HepG2 (cell line): ENCODE data around the gene PRSS8. TPM values are rescaled to one million over a fixed set of nuclear protein-coding genes. Genes with fewer than 3 reads are reported as not detected.

ENCODE experiments used
- ARHGAP35 ChIP-seq: sonication (generic); formaldehyde crosslinking; IDR thresholded peaks from 2 replicates; pipeline ENCODE4 v1.9.0; 2022; ENCODE audit warnings: mild to moderate bottlenecking, inconsistent platforms, moderate library complexity, missing genetic modification reagents, borderline replicate concordance
- CREBL2 ChIP-seq: sonication (generic); formaldehyde crosslinking; IDR thresholded peaks from 2 replicates; pipeline ENCODE4 v1.8.1; 2023; ENCODE audit warnings: missing genetic modification reagents, mild to moderate bottlenecking, borderline replicate concordance
- FOXP1 ChIP-seq, 2 experiments: fragments of 450-650 bp in 1 of 2; IDR thresholded peaks; 2 replicates each; pipeline ENCODE4 v1.6.1; 2017 to 2018; ENCODE audit warnings: antibody characterized with exemption in 1 of 2
- HOXA7 ChIP-seq: sonication (generic); formaldehyde crosslinking; IDR thresholded peaks from 2 replicates; pipeline ENCODE4 v1.8.1; 2022; ENCODE audit warnings: mild to moderate bottlenecking, missing genetic modification reagents, moderate library complexity
- NR2C2 ChIP-seq: sonication (generic); formaldehyde crosslinking; IDR thresholded peaks from 2 replicates; pipeline ENCODE4 v1.4.0; 2020; ENCODE audit warnings: missing genetic modification reagents, mild to moderate bottlenecking, moderate library complexity, borderline replicate concordance
- ZBTB46 ChIP-seq: sonication (generic); formaldehyde crosslinking; IDR thresholded peaks from 2 replicates; pipeline ENCODE4 v1.4.0; 2020; ENCODE audit warnings: mild to moderate bottlenecking, missing genetic modification reagents, borderline replicate concordance
- ZNF101 ChIP-seq: sonication (generic); formaldehyde crosslinking; IDR thresholded peaks from 2 replicates; pipeline ENCODE4 v1.4.0; 2020; ENCODE audit warnings: mild to moderate bottlenecking, low read depth, missing genetic modification reagents, borderline replicate concordance
- ZNF260 ChIP-seq: sonication (generic); formaldehyde crosslinking; IDR thresholded peaks from 2 replicates; pipeline ENCODE4 v1.4.0; 2020; ENCODE audit warnings: missing genetic modification reagents, low read depth, mild to moderate bottlenecking, borderline replicate concordance
- ZNF484 ChIP-seq: sonication (generic); formaldehyde crosslinking; IDR thresholded peaks from 2 replicates; pipeline ENCODE4 v1.5.1; 2020; ENCODE audit warnings: mild to moderate bottlenecking, low read depth, missing genetic modification reagents, borderline replicate concordance
- ZNF558 ChIP-seq: sonication (generic); formaldehyde crosslinking; IDR thresholded peaks from 2 replicates; pipeline ENCODE4 v1.9.0; 2022; ENCODE audit warnings: mild to moderate bottlenecking, missing genetic modification reagents, borderline replicate concordance
- ZNF646 ChIP-seq: sonication (generic); formaldehyde crosslinking; IDR thresholded peaks from 2 replicates; pipeline ENCODE4 v1.9.0; 2021; ENCODE audit warnings: mild to moderate bottlenecking, missing genetic modification reagents
- ZNF782 ChIP-seq: sonication (generic); formaldehyde crosslinking; IDR thresholded peaks from 2 replicates; pipeline ENCODE4 v1.4.0; 2020; ENCODE audit warnings: missing genetic modification reagents, mild to moderate bottlenecking, borderline replicate concordance
- ZNF816 ChIP-seq: sonication (generic); formaldehyde crosslinking; IDR thresholded peaks from 2 replicates; pipeline ENCODE4 v1.8.0; 2022; ENCODE audit warnings: missing genetic modification reagents, mild to moderate bottlenecking, borderline replicate concordance
- polyA plus RNA-seq, 8 experiments: library from polyadenylated mRNA; depleted of rRNA in 3 of 8; stranded (reverse) in 7 of 8; unstranded in 1 of 8; fragments of >200 nt; fragmentation: Illumina TruSeq in 4 of 8; extraction: Trizol in 4 of 8; gene quantifications; 2 replicates each; pipeline versions ENCODE4 v1.2.1 to v1.2.3, GENCODE V29; 2011 to 2016; ENCODE audit warnings: low read depth in 4 of 8, missing spikeins in 1 of 8, mixed read lengths in 1 of 8; ENCODE audit not compliant: insufficient read depth in 1 of 8
- total RNA-seq, 5 experiments: library from RNA; depleted of rRNA; stranded (reverse); fragments of >200 nt; fragmentation: Illumina TruSeq; extraction: Trizol; gene quantifications; 2 replicates each; pipeline ENCODE4 v1.2.3, GENCODE V29; 2016; ENCODE audit warnings: low read depth in 1 of 5
- TF ChIP-seq, protein P1 (sequence below): sonication (generic); formaldehyde crosslinking; IDR thresholded peaks from 2 replicates; pipeline ENCODE4 v1.4.0; 2020; ENCODE audit warnings: missing genetic modification reagents
- TF ChIP-seq, protein P2 (sequence below): IDR thresholded peaks from 2 replicates; pipeline ENCODE4 v1.6.1; 2016; ENCODE audit warnings: mild to moderate bottlenecking, missing biosample characterization, missing genetic modification reagents
- TF ChIP-seq, protein P3 (sequence below): sonication (generic); formaldehyde crosslinking; IDR thresholded peaks from 2 replicates; pipeline ENCODE4 v1.4.0; 2020; ENCODE audit warnings: missing genetic modification reagents

The PRSS8 gene
- total and polyA plus RNA-seq, 2 of the 13 experiments (the other 11 are each of a cell fraction or from before 2014, with no cell fraction given) = 2.6 to 7.2 TPM

- TF ChIP-seq ZNF101 (CRISPR knock-in tag) = no peak
- peak; percentile 76; the same call in 1 of the 2 replicates for TF ChIP-seq CREBL2 (CRISPR knock-in tag)
- TF ChIP-seq FOXP1 (IDR thresholded peaks at IDR 0.05) = no peak
- peak; percentile 7; the same call in 1 of the 2 replicates for TF ChIP-seq FOXP1 (CRISPR knock-in tag; IDR thresholded peaks at IDR 0.05)
- no peak for TF ChIP-seq HOXA7 (CRISPR knock-in tag)
- TF ChIP-seq, protein P1, sequence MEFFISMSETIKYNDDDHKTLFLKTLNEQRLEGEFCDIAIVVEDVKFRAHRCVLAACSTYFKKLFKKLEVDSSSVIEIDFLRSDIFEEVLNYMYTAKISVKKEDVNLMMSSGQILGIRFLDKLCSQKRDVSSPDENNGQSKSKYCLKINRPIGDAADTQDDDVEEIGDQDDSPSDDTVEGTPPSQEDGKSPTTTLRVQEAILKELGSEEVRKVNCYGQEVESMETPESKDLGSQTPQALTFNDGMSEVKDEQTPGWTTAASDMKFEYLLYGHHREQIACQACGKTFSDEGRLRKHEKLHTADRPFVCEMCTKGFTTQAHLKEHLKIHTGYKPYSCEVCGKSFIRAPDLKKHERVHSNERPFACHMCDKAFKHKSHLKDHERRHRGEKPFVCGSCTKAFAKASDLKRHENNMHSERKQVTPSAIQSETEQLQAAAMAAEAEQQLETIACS = peak; percentile 40; the same call in 1 of the 2 replicates
- peak; percentile 92; the same call in 1 of the 2 replicates for TF ChIP-seq ARHGAP35
- TF ChIP-seq, protein P2, sequence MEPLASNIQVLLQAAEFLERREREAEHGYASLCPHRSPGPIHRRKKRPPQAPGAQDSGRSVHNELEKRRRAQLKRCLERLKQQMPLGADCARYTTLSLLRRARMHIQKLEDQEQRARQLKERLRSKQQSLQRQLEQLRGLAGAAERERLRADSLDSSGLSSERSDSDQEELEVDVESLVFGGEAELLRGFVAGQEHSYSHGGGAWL (CRISPR knock-in tag) = peak; percentile 69
- TF ChIP-seq ZNF816 (CRISPR knock-in tag) = no peak
- peak; percentile 99 for TF ChIP-seq NR2C2 (CRISPR knock-in tag)
- no peak for TF ChIP-seq ZNF484 (CRISPR knock-in tag)
- TF ChIP-seq ZBTB46 = no peak
- TF ChIP-seq ZNF260 (CRISPR knock-in tag) = no peak
- TF ChIP-seq, protein P3, sequence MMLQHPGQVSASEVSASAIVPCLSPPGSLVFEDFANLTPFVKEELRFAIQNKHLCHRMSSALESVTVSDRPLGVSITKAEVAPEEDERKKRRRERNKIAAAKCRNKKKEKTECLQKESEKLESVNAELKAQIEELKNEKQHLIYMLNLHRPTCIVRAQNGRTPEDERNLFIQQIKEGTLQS (CRISPR knock-in tag) = peak; percentile 48; the same call in 1 of the 2 replicates
- no peak for TF ChIP-seq ZNF782 (CRISPR knock-in tag)
- no peak; the same call in 1 of the 2 replicates for TF ChIP-seq ZNF558
- TF ChIP-seq ZNF646 (CRISPR knock-in tag) = no peak
Observed at GRCh38 chr16:31117384-31118222, 17.9 kb downstream of the PRSS8 start, which contains the start of gene KAT8 (continued).
